Measurements from ENCODE around the gene NRDC. TPM values are rescaled to one million over a fixed set of nuclear protein-coding genes. Genes with fewer than 3 reads are reported as not detected.

The NRDC gene
- total RNA-seq, 4 donors from 2014 or later: 66.3 to 106 (median 92.7) TPM

DNA sequence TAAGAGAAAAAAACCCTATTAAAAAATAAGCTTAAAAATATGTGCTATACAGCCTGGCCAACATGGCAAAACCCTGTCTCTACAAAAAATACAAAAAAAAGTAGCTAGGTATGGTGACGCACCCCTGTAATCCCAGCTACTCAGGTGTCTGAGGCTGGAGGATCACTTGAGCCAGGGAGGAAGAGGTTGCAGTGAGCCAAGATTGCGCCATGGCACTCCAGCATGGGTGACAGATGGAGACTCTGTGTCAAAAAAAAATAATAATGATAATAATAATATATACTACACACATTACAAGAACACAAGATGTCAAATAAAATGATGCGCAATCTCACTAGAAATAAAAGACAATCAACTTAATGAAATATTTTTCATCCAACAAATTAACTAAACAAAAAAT is 22.9 kb downstream of the NRDC start:
- TF ChIP-seq EP300 (IDR thresholded peaks at IDR 0.05) (no peak), POLR2A (IDR thresholded peaks at IDR 0.05) (no peak)
- TF ChIP-seq, protein P1, sequence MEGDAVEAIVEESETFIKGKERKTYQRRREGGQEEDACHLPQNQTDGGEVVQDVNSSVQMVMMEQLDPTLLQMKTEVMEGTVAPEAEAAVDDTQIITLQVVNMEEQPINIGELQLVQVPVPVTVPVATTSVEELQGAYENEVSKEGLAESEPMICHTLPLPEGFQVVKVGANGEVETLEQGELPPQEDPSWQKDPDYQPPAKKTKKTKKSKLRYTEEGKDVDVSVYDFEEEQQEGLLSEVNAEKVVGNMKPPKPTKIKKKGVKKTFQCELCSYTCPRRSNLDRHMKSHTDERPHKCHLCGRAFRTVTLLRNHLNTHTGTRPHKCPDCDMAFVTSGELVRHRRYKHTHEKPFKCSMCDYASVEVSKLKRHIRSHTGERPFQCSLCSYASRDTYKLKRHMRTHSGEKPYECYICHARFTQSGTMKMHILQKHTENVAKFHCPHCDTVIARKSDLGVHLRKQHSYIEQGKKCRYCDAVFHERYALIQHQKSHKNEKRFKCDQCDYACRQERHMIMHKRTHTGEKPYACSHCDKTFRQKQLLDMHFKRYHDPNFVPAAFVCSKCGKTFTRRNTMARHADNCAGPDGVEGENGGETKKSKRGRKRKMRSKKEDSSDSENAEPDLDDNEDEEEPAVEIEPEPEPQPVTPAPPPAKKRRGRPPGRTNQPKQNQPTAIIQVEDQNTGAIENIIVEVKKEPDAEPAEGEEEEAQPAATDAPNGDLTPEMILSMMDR (IDR thresholded peaks at IDR 0.05): no peak
- WGBS, 2 donors: 98 to 100% methylated on average over 3 of the region's 3 CpGs
- H3K27ac ChIP-seq: no peak overlapping the region
- H3K27me3 ChIP-seq: no peaks in the 10 kb centered on the region
- H3K9me3 ChIP-seq: no peaks in the 10 kb centered on the region
- DNase-seq (ENCODE audit: low spot score in 2 of 2): no peak
- H3K4me3 ChIP-seq: no peak overlapping the region
- peaks cover 0 to 20% (median 0%) of the 10 kb centered on the region in 3 donors for H3K36me3 ChIP-seq
- peaks cover 0 to 21% (median 0%) of the 10 kb centered on the region in 4 donors for H3K4me1 ChIP-seq

DNA sequence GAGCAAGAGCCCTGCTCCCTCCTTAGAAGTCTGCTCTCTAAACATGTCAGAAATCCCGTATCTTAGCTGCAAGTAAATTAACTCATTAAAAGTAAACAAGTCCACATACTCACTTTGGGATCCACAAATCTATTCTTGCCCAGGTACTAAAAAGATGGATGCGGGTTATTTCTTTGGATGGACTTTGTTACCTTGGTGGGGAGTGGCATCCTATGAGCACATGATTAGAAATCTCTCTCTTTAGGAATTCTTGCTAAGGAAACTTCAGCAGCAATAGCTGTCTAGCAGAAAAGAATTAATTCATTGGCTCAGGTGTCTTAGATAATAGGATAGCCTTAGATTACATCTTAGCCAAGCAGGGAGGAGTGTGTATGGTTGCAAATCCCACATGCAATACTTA is 25.2 kb downstream of the NRDC start:
- H3K9me3 ChIP-seq: no peaks in the 10 kb centered on the region
- DNase-seq (ENCODE audit: low spot score in 2 of 2): no peak
- WGBS, 2 donors: 80 to 89% methylated on average over 2 of the region's 2 CpGs
- TF ChIP-seq EP300 (IDR thresholded peaks at IDR 0.05) (no peak), POLR2A (IDR thresholded peaks at IDR 0.05) (no peak)
- TF ChIP-seq, protein P1 (IDR thresholded peaks at IDR 0.05): no peak
- peaks cover 0 to 20% (median 0%) of the 10 kb centered on the region in 3 donors for H3K36me3 ChIP-seq
- no peaks in the 10 kb centered on the region for H3K27me3 ChIP-seq
- H3K27ac ChIP-seq: no peak overlapping the region
- H3K4me1 ChIP-seq: peaks cover 0 to 18% (median 0%) of the 10 kb centered on the region in 4 donors
- H3K4me3 ChIP-seq: no peak overlapping the region

DNA sequence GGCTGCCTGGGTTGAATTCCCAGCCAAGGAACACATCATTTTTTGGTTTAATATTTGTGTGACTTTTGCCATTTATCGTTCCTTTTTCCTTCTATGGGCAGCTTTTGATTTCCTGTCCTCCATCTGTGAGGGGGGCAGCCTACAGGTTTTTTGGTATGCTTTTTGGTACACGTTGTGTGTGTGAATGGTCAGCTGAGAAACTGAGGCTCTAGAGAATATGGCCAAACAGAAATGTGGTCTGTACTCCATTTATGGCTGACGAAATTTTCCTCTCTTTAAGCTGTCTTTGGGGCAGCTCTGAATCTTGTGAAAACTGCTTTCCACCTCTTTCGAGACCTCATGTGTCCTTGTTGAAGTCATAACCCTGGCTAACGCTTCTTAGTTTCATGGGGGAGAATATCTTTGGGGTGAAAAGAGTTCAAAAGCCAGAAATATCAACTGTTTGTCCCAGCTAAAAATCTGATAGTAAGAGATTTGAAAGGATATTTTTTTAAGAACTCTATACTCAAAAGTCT is 26.6 kb downstream of the NRDC start:
- WGBS, 2 donors: 62 to 65% methylated on average over 5 of the region's 5 CpGs
- peaks cover 0 to 18% (median 0%) of the 10 kb centered on the region in 4 donors for H3K4me1 ChIP-seq
- H3K27me3 ChIP-seq: no peaks in the 10 kb centered on the region
- TF ChIP-seq, protein P1 (IDR thresholded peaks at IDR 0.05): no peak
- TF ChIP-seq EP300 (IDR thresholded peaks at IDR 0.05): no peak
- no peak for TF ChIP-seq POLR2A (IDR thresholded peaks at IDR 0.05)
- no peak overlapping the region for H3K27ac ChIP-seq
- H3K9me3 ChIP-seq: no peaks in the 10 kb centered on the region
- no peak for DNase-seq (ENCODE audit: low spot score in 2 of 2)
- no peak overlapping the region for H3K4me3 ChIP-seq
- H3K36me3 ChIP-seq: peaks cover 0 to 27% (median 0%) of the 10 kb centered on the region in 3 donors

DNA sequence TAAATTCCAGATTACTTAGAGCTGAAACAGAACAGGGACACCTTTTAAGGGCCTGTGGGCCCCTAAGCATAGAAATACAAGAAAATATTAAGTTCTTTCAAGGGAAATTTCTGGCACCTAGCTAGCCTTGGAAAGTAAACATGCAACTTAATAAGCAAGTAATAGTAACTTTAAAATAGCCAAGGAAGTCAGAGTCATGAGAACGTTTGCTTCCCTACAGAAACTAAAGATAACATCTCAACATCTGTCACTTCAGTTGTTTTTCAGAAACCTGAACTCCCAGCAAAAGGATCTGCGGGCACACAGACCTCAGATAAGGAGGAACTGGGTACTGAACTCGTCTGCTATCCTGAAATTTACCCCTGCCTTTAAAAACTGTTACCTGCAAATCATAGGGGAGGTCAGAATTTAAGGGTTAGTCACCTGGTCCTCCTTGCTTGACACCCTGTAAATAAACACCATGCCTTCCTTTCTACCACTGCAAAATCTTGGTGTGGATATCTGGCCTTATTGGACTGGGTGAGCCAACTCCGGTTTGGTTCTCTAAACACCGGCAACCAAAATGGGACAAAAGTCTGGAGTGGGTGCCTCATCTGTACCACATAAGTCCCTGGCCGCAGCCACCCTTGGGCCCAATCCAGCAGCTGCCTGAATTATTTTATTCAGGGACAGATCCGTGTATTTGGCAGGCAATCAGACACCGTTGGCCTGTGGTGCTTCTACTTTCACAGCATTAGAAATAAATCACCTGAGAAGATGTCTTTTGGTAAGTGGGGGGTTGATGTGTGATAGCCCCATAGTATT is 27.9 kb downstream of the NRDC start:
- Histone ChIP-seq H3K4me3 (no peak overlapping the region), H3K36me3 (peaks cover 0 to 38% (median 0%) of the 10 kb centered on the region in 3 donors), H3K9me3 (no peaks in the 10 kb centered on the region), H3K4me1 (peaks cover 0 to 18% (median 0%) of the 10 kb centered on the region in 4 donors), H3K27ac (no peak overlapping the region), H3K27me3 (no peaks in the 10 kb centered on the region)
- WGBS, 2 donors: 63 to 65% methylated on average over 8 of the region's 8 CpGs
- DNase-seq (ENCODE audit: low spot score in 2 of 2): no peak
- no peak for TF ChIP-seq POLR2A (IDR thresholded peaks at IDR 0.05)
- TF ChIP-seq EP300 (IDR thresholded peaks at IDR 0.05): no peak
- TF ChIP-seq, protein P1 (IDR thresholded peaks at IDR 0.05): no peak

DNA sequence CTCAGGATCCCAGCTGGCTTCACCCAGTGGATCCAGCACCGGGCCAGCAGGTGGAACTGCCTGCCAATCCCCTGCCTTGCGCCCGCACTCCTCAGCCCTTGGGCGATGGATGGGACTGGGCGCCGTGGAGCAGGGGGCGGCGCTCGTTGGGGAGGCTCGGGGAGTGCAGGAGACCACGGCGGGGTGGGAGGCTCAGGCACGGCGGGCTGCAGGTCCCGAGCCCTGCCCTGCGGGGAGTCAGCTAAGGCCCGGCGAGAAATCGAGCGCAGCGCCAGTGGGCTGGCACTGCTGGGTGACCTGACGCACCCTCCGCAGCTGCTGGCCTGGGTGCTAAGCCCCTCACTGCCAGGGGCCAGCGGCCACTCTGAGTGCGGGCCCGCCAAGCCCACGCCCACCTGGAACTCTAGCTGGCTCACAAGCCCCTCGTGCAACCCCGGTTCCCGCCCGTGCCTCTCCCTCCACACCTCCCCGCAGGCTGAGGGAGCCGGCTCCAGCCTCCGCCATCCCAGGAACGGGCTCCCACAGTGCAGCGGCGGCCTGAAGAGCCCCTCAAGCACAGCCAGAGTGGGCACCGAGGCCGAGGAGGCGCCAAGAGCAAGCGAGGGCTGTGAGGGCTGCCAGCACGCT is 31.1 kb downstream of the NRDC start:
- TF ChIP-seq, protein P1 (IDR thresholded peaks at IDR 0.05): no peak
- peaks cover 0 to 18% (median 0%) of the 10 kb centered on the region in 3 donors for H3K36me3 ChIP-seq
- H3K9me3 ChIP-seq: no peaks in the 10 kb centered on the region
- H3K4me1 ChIP-seq: peaks cover 0 to 26% (median 0%) of the 10 kb centered on the region in 4 donors
- no peak overlapping the region for H3K27ac ChIP-seq
- DNase-seq (ENCODE audit: low spot score in 2 of 2): no peak
- 97 to 98% methylated on average over 33 to 42 of the region's 42 CpGs for WGBS, 2 donors
- H3K4me3 ChIP-seq: no peak overlapping the region
- no peaks in the 10 kb centered on the region for H3K27me3 ChIP-seq

All from tibial nerve (tissue), 4 donors.